ENCODE data around the gene HPCA. TPM values are rescaled to one million over a fixed set of nuclear protein-coding genes. Genes with fewer than 3 reads are reported as not detected.

HPCA gene
- total and polyA plus RNA-seq, 2 of the 8 experiments (the other 6 are each of a cell fraction or from before 2014, with no cell fraction given) = 0.70 to 1.4 TPM

- whole genome bisulfite sequencing, 2 experiments (ENCODE audit: extremely low coverage in 1 of 2, insufficient coverage in 1 of 2, insufficient read length in 1 of 2, insufficient replicate concordance in 2 of 2, low coverage in 1 of 2, low lambda C conversion rate in 2 of 2, missing lambda C conversion rate in 1 of 2) = 90% methylated on average over 5 of the region's 5 CpGs; no CpG with 5 or more reads in 1 of the 2 experiments
- POLR2A ChIA-PET (ENCODE audit: partially characterized antibody) = interaction anchor here (0.8 to 4.0 kb wide), 6 partner anchors 11 to 99 kb away, joined by 3 to 19 read pairs (median 4); partner anchors contain the start of genes S100PBP and YARS1
- TF ChIP-seq CTCF (IDR thresholded peaks at IDR 0.05; ENCODE audit: control extremely low read depth in 1 of 3, insufficient read depth in 1 of 3, low read depth in 1 of 3, low read length in 3 of 3) = no peak
- no peak for TF ChIP-seq SIX5 (IDR thresholded peaks at IDR 0.05; ENCODE audit: low read depth, low read length)
- TF ChIP-seq EGR1 (IDR thresholded peaks at IDR 0.05; ENCODE audit: borderline replicate concordance, low read depth, low read length) = no peak
- TF ChIP-seq RXRA (IDR thresholded peaks at IDR 0.05; ENCODE audit: insufficient read depth, low read depth, low read length) = no peak
- no peak for TF ChIP-seq CTBP2 (IDR thresholded peaks at IDR 0.05; ENCODE audit: borderline replicate concordance, insufficient read depth, insufficient read length, low read length)
- no peak for TF ChIP-seq NRF1 (IDR thresholded peaks at IDR 0.05; ENCODE audit: low read depth, low read length)
- no peak for TF ChIP-seq SRF (IDR thresholded peaks at IDR 0.05; ENCODE audit: low read depth, low read length)
- no peak for TF ChIP-seq BRCA1 (IDR thresholded peaks at IDR 0.05; ENCODE audit: low read depth, low read length)
- no peak for TF ChIP-seq NANOG (IDR thresholded peaks at IDR 0.05; ENCODE audit: insufficient read depth, low read depth, low read length, poor library complexity, severe bottlenecking)
- no peak for TF ChIP-seq SP2 (IDR thresholded peaks at IDR 0.05; ENCODE audit: low read length)
- no peak for TF ChIP-seq PHF8 (conservative IDR thresholded peaks at IDR 0.05; ENCODE audit: low read depth, low read length)
Measured at GRCh38 chr1:32873484-32873883, 12.8 kb upstream of the HPCA start.

More at GRCh38 chr1:32873484-32873883, 12.8 kb upstream of the HPCA start:
- Histone ChIP-seq H3K79me1 (ENCODE audit: low read depth, low read length) (no peaks in the 10 kb centered on the region), H4K91ac (replicated peaks; ENCODE audit: insufficient read length, low read length) (no peak overlapping the region), H3K4me1 (replicated peaks in 1 of 4; ENCODE audit: control insufficient read depth in 3 of 4, insufficient read depth in 4 of 4, low read length in 3 of 4) (peaks cover 6 to 42% (median 27%) of the 10 kb centered on the region in 4 experiments), H3K9ac (replicated peaks in 1 of 4; ENCODE audit: extremely low read depth in 1 of 4, low read depth in 3 of 4, low read length in 3 of 4) (no peak overlapping the region), H3K4me3 (ENCODE audit: extremely low read depth in 1 of 4, insufficient read depth in 2 of 4, low read depth in 3 of 4, low read length in 4 of 4) (no peak overlapping the region), H3K56ac (replicated peaks; ENCODE audit: insufficient read length, low read depth, low read length) (no peak overlapping the region), H2BK20ac (ENCODE audit: low read length) (no peak overlapping the region), H3K18ac (ENCODE audit: extremely low read depth, low read length) (no peak overlapping the region), H3K27me3 (replicated peaks in 1 of 4; ENCODE audit: control insufficient read depth in 3 of 4, extremely low read depth in 1 of 4, insufficient read depth in 3 of 4, low read length in 3 of 4) (peaks cover 6 to 34% (median 28%) of the 10 kb centered on the region in 4 experiments), H2AK5ac (ENCODE audit: low read depth, low read length) (no peak overlapping the region), H3K4me2 (ENCODE audit: insufficient read depth in 1 of 2, low read depth in 2 of 2, low read length in 2 of 2) (no peak overlapping the region), H3K9me3 (ENCODE audit: insufficient read depth in 2 of 2, low read depth in 1 of 2, low read length in 1 of 2) (no peaks in the 10 kb centered on the region), H3K4ac (replicated peaks; ENCODE audit: insufficient read length, low read depth, low read length) (no peak overlapping the region), H3K14ac (ENCODE audit: insufficient read length) (no peak overlapping the region), H4K8ac (ENCODE audit: extremely low read depth, insufficient read depth, low read length) (no peak overlapping the region), H3K23me2 (ENCODE audit: low read depth, low read length) (peaks cover 6% of the 10 kb centered on the region; the same call in 1 of the 2 replicates), H2BK15ac (ENCODE audit: low read length) (no peak overlapping the region), H2BK5ac (ENCODE audit: low read depth, low read length) (no peak overlapping the region), H3K36me3 (ENCODE audit: control insufficient read depth in 2 of 4, insufficient read depth in 4 of 4, low read length in 3 of 4) (no peaks in the 10 kb centered on the region), H2BK12ac (ENCODE audit: low read depth, low read length) (no peak overlapping the region), H4K20me1 (replicated peaks in 1 of 2; ENCODE audit: control insufficient read depth in 1 of 2, insufficient read depth in 2 of 2, low read length in 2 of 2) (peaks cover 0 to 5% of the 10 kb centered on the region in 2 experiments), H3K23ac (ENCODE audit: insufficient read length) (no peak overlapping the region), H2BK120ac (replicated peaks; ENCODE audit: low read depth, low read length) (no peak overlapping the region), H2AFZ (ENCODE audit: low read length) (no peak overlapping the region), H3K79me2 (ENCODE audit: control insufficient read depth in 1 of 2, insufficient read depth in 2 of 2, low read length in 2 of 2) (no peaks in the 10 kb centered on the region), H3K27ac (ENCODE audit: low read depth, low read length) (no peak overlapping the region), H4K5ac (ENCODE audit: insufficient read length, low read depth, low read length) (no peak overlapping the region)
- DNase-seq (ENCODE audit: low read depth in 1 of 2, low spot score in 2 of 2) = no peak
- FAIRE-seq = no peak
- CTCF ChIA-PET (ENCODE audit: partially characterized antibody) = interaction anchor here (0.6 to 19.0 kb wide), 18 partner anchors 8 to 221 kb away, joined by 3 to 382 read pairs (median 4); partner anchors contain the start of gene HPCA
